Sigmoid colon (tissue), 7 donors: ENCODE data around the gene CHID1. TPM values are rescaled to one million over a fixed set of nuclear protein-coding genes. Genes with fewer than 3 reads are reported as not detected.
A peak's percentile ranks its signal among the peaks of the same experiment; 100 is the strongest.

Experiments used
- DNase-seq: peaks from one replicate; pipeline ENCODE4 v3.0.0-alpha.2; 2019
- H3K27ac ChIP-seq, 4 donors: fragments of 200-600 bp; sonication (generic); one replicate each; pipeline ENCODE4 v1.5.1; 2016 to 2019; ENCODE audit warnings: mild to moderate bottlenecking in 1 of 4
- H3K27me3 ChIP-seq, 3 donors: fragments of 200-600 bp; sonication (generic); one replicate each; pipeline ENCODE4 v1.5.1; 2019; ENCODE audit warnings: mild to moderate bottlenecking in 1 of 3
- H3K36me3 ChIP-seq, 4 donors: fragments of 200-600 bp; sonication (generic); one replicate each; pipeline ENCODE4 v1.5.1; 2016 to 2019
- H3K4me1 ChIP-seq, 4 donors: fragments of 200-600 bp; sonication (generic); one replicate each; pipeline ENCODE4 v1.5.1; 2017 to 2019
- H3K4me3 ChIP-seq, 4 donors: fragments of 200-600 bp; sonication (generic); one replicate each; pipeline ENCODE4 v1.5.1; 2017 to 2019; ENCODE audit warnings: mild to moderate bottlenecking in 2 of 4, moderate library complexity in 1 of 4
- H3K9me3 ChIP-seq, 4 donors: fragments of 200-600 bp in 3 of 4; sonication (generic) in 3 of 4; one replicate each; pipeline versions ENCODE4 v1.5.1 to v1.6.1; 2013 to 2019
- CTCF ChIP-seq, 4 experiments: fragments of 450-650 bp in 3 of 4; fragments of 200-600 bp in 1 of 4; IDR thresholded peaks; one replicate each; pipeline ENCODE4 v1.5.1; 2016 to 2019; ENCODE audit warnings: antibody characterized with exemption in 4 of 4, mild to moderate bottlenecking in 3 of 4, moderate library complexity in 2 of 4
- EP300 ChIP-seq, 4 donors: sonication (generic); formaldehyde crosslinking; IDR thresholded peaks; one replicate each; pipeline ENCODE4 v1.6.1; 2017; ENCODE audit warnings: antibody characterized with exemption in 4 of 4
- POLR2A ChIP-seq, 2 donors: fragments of 450-650 bp; IDR thresholded peaks; one replicate each; pipeline ENCODE4 v1.6.1; 2016; ENCODE audit warnings: antibody characterized with exemption in 2 of 2, mild to moderate bottlenecking in 2 of 2, moderate library complexity in 2 of 2
- POLR2AphosphoS5 ChIP-seq, 4 donors: sonication (generic); formaldehyde crosslinking; IDR thresholded peaks; one replicate each; pipeline ENCODE4 v1.6.1; 2017; ENCODE audit warnings: antibody characterized with exemption in 4 of 4
- WGBS, 2 donors: extraction: QIAGEN DNeasy Blood & Tissue Kit; methylation state at CpG; one replicate each; pipeline ENCODE4 v1.1.7; 2013; 5-methylcytosine and 5-hydroxymethylcytosine counted together
- intact Hi-C: fragments of 100-400 bp; cut with DNase I; formaldehyde crosslinking; loops from one replicate; pipeline ENCODE4 v1.15.1; 2023
- polyA plus RNA-seq, 3 donors: library from polyadenylated mRNA; stranded (reverse); fragments of 200-250 nt; gene quantifications; one replicate each; pipeline ENCODE4 v1.2.3, GENCODE V29; 2013
- total RNA-seq, 4 donors: library from RNA; depleted of rRNA; stranded (reverse); fragments of >200 nt; gene quantifications; one replicate each; pipeline ENCODE4 v1.1.0, GENCODE V29; 2016
- donor health status: healthy with polysubstance abuse.
- donor health status: Bipolar disorder and iron deficiency.
- donor health status: healthy.

CHID1 gene
- total RNA-seq (10 to 100 TPM; 45.7 to 52.3 (median 48.0) TPM), polyA plus RNA-seq (10 to 100 TPM; 16.9 to 52.0 (median 18.0) TPM)

DNA sequence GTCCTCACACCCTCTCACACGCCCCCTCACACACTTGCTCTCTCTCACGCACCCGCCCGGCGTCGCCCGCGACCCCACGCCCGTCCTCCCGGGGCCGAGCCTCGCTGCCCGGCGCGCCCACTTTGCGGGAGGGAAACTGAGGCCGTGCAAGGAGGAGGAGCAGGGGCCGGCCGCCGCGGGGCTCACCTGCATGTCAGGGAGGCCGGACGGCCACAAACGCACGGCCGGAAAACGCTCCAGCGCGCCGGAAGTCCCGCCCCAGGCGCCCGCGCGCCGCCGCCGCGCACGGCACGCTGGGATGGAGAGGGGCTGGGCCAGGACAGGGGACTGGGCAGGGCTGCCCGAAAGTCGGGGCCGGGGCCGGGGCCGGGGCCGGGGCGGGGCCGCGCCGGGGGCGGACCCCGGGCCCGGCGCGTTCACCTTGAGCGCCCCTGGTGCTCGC lies at the start of gene CHID1:
CHID1 (minus strand) TSS at position 222 of the 442 bp plus-strand sequence. CDS start 5,994 bp downstream, outside the sequence.
- peaks cover 0 to 27% (median 18%) of the 10 kb centered on the region in 4 donors for H3K4me1 ChIP-seq

GRCh38 chr11:959608-960007 lies 49.0 kb upstream of the CHID1 start:
- Histone ChIP-seq H3K27me3 (no peaks in the 10 kb centered on the region), H3K9me3 (no peaks in the 10 kb centered on the region), H3K36me3 (peaks cover 7 to 54% (median 28%) of the 10 kb centered on the region in 4 donors), H3K4me3 (no peak overlapping the region), H3K27ac (no peak overlapping the region), H3K4me1 (peaks cover 0 to 18% (median 5%) of the 10 kb centered on the region in 4 donors)
- WGBS, 2 donors = 88 to 94% methylated on average over 10 of the region's 10 CpGs
- DNase-seq = no peak
- TF ChIP-seq POLR2AphosphoS5 (IDR thresholded peaks at IDR 0.05) = no peak
- TF ChIP-seq EP300 (IDR thresholded peaks at IDR 0.05) = no peak
- TF ChIP-seq POLR2A (IDR thresholded peaks at IDR 0.05) = no peak
- TF ChIP-seq CTCF (IDR thresholded peaks at IDR 0.05) = no peak
- intact Hi-C loops = no loop called here

More for the DNA sequence above, at the start of gene CHID1:
- intact Hi-C loops = loop anchor here (2.0 to 5.0 kb wide), 2 partner anchors 14 to 63 kb away; partner anchors contain the start of gene AP2A2
- Histone ChIP-seq H3K27me3 (no peaks in the 10 kb centered on the region), H3K27ac (peak within 1 kb of the TSS; percentile 91 to 96 (median 94)), H3K9me3 (no peaks in the 10 kb centered on the region), H3K36me3 (peaks cover 0 to 4% (median 0%) of the 10 kb centered on the region in 4 donors), H3K4me3 (peak within 1 kb of the TSS; percentile 73 to 93 (median 82))
- peak in 3 of 4 donors; percentile 59 to 78 (median 76) for TF ChIP-seq POLR2AphosphoS5 (IDR thresholded peaks at IDR 0.05)
- no peak for TF ChIP-seq POLR2A (IDR thresholded peaks at IDR 0.05)
- 1% methylated on average over 59 of the region's 59 CpGs for WGBS, 2 donors
- peak; percentile 90 for DNase-seq

DNA sequence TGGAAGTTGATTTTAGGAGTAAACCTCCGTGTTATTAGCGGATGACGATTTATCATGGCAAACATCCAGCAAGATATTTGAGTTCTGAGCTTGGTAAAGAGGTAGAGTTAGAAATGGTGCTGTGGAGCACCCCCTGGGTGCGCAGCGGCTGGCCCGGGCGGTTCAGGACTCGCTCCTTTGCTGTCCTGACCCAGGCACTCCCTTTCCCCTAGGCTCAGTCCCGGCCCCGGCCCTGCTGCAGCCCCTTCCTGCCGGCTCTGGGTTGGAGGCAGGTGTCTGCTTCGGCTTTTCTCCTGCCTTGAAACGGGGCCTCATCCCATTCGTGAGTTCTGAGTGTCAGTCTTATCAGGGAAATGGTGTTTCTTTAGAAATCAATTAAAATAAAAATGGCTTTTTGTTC lies 48.4 kb upstream of the CHID1 start:
- 91 to 93% methylated on average over 14 of the region's 14 CpGs for WGBS, 2 donors
- peaks cover 0 to 18% (median 6%) of the 10 kb centered on the region in 4 donors for H3K4me1 ChIP-seq
- H3K27me3 ChIP-seq = no peaks in the 10 kb centered on the region
- intact Hi-C loops = no loop called here
- TF ChIP-seq POLR2A (IDR thresholded peaks at IDR 0.05) (no peak), CTCF (IDR thresholded peaks at IDR 0.05) (no peak), POLR2AphosphoS5 (IDR thresholded peaks at IDR 0.05) (no peak), EP300 (IDR thresholded peaks at IDR 0.05) (no peak)
- no peak overlapping the region for H3K4me3 ChIP-seq
- H3K27ac ChIP-seq = no peak overlapping the region
- no peaks in the 10 kb centered on the region for H3K9me3 ChIP-seq
- DNase-seq = no peak
- peaks cover 7 to 48% (median 28%) of the 10 kb centered on the region in 4 donors for H3K36me3 ChIP-seq

DNA sequence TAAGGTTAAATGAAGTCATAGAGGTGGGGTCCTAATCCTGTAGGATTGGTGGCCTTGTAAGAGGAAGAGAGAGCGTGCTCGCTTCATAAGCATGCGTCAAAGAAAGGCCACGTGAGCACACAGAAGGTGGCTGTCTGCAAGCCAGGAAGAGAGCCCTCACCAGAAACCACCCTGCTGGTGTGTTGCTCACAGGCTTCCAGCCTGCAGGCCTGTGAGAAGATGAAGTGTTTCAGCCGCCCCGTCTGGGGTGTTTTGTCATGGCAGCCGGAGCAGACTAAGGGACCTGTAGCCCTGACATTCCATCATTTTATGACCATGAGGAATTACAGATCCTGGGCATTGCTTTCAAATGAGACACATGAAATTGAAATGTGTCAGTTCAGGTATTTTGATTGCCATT lies 47.5 kb upstream of the CHID1 start:
- no peak for DNase-seq
- intact Hi-C loops = no loop called here

More for the DNA sequence above, 47.5 kb upstream of the CHID1 start:
- no peaks in the 10 kb centered on the region for H3K9me3 ChIP-seq
- TF ChIP-seq CTCF (IDR thresholded peaks at IDR 0.05) = no peak
- no peak for TF ChIP-seq POLR2AphosphoS5 (IDR thresholded peaks at IDR 0.05)
- no peak for TF ChIP-seq EP300 (IDR thresholded peaks at IDR 0.05)
- no peaks in the 10 kb centered on the region for H3K27me3 ChIP-seq
- no peak overlapping the region for H3K27ac ChIP-seq
- H3K36me3 ChIP-seq = peaks cover 7 to 39% (median 28%) of the 10 kb centered on the region in 4 donors
- peaks cover 0 to 18% (median 9%) of the 10 kb centered on the region in 4 donors for H3K4me1 ChIP-seq
- WGBS, 2 donors = 97 to 98% methylated on average over 7 of the region's 7 CpGs
- no peak overlapping the region for H3K4me3 ChIP-seq
